ENCODE measurements around the gene DSCAML1. TPM values are rescaled to one million over a fixed set of nuclear protein-coding genes. Genes with fewer than 3 reads are reported as not detected.

The DSCAML1 gene
- total RNA-seq, 2 experiments from 2014 or later = 0.29 to 0.67 TPM

DNA sequence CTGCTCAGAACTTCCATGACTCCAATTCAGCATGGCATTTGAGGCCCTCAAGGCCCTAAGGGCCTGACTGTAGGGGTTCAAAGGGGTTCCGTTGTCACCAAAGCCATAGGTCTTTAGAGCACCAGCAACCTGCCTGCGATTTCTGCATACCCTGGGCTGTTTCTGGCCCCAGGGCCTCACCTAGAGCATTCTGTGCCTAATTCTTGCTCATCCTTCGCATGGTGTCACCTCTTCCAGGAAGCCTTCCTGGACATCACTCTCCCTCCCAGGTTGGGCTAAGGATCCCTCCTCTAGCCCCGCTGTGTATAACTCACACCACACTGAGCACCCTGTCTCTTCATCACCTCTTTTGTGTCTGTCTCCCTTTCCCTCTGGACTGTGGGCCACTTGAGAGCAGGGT is 275.0 kb downstream of the DSCAML1 start:
- CTCF ChIA-PET = no interaction called here

DNA sequence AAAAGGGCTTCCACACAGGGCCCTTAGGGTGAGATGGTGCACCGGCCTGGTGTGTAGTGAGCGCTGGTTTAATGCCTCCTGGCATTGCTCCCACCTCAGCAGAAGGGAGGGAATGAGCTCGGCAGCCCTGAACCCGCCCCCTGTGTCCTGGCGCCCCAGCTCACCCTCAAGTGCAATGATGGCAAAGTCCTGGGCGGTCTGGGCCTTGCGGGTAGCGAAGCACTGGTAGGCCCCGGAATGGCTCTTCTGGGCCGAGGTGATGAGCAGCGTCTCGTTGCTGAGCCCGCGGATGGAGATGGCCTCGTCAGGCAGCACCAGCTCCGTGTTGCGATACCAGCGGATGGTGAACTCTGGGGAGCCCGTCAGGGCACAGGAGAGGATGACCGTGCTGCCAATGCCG is 276.1 kb downstream of the DSCAML1 start:
- ChIA-PET CTCF (no interaction called here), POLR2A (no interaction called here)
- no peaks in the 10 kb centered on the region for H3K36me3 Mint-ChIP-seq
- H3K4me3 Mint-ChIP-seq = no peak overlapping the region
- intact Hi-C loops (cut with micrococcal nuclease) = no loop called here
- H3K27me3 Mint-ChIP-seq = no peaks in the 10 kb centered on the region
- no peaks in the 10 kb centered on the region for H3K4me1 Mint-ChIP-seq (ENCODE audit: low read depth)
- no peak overlapping the region for H3K27ac Mint-ChIP-seq
- H3K9me3 Mint-ChIP-seq = no peaks in the 10 kb centered on the region
- no peak for DNase-seq

More for the DNA sequence above, 275.0 kb downstream of the DSCAML1 start:
- H3K4me3 Mint-ChIP-seq = no peak overlapping the region
- no peaks in the 10 kb centered on the region for H3K4me1 Mint-ChIP-seq (ENCODE audit: low read depth)
- intact Hi-C loops (cut with micrococcal nuclease) = no loop called here
- no peak overlapping the region for H3K27ac Mint-ChIP-seq
- H3K36me3 Mint-ChIP-seq = no peaks in the 10 kb centered on the region
- POLR2A ChIA-PET = no interaction called here
- H3K27me3 Mint-ChIP-seq = peaks cover 2% of the 10 kb centered on the region
- DNase-seq = no peak
- no peaks in the 10 kb centered on the region for H3K9me3 Mint-ChIP-seq

DNA sequence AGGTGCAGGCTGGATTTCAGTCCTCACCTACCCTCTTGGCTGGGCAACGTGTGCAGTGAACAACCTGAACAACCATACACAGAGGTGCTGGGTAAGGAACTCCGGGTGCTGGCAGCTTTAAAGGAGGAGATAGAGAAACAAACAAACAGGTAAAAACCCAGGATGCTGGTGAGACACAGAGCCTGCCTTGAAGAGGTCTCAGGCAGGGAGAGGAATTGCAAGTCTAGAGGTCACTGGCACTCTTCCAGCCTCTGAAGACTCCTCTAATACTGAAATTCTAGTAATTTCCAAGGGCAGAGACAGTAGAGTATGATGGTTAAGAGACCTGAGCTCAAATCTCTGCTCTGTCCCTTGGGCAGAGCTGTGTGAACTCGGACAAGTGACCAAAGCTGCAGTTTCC is 276.8 kb downstream of the DSCAML1 start:
- H3K27ac Mint-ChIP-seq = no peak overlapping the region
- POLR2A ChIA-PET = no interaction called here
- CTCF ChIA-PET = no interaction called here

GRCh38 chr11:117519590-117519989 is 277.4 kb downstream of the DSCAML1 start:
- CTCF ChIA-PET = no interaction called here
- H3K27ac Mint-ChIP-seq = no peak overlapping the region

More for the DNA sequence above, 276.8 kb downstream of the DSCAML1 start:
- no peaks in the 10 kb centered on the region for H3K9me3 Mint-ChIP-seq
- no peaks in the 10 kb centered on the region for H3K4me1 Mint-ChIP-seq (ENCODE audit: low read depth)
- no peak for DNase-seq
- H3K4me3 Mint-ChIP-seq = no peak overlapping the region
- H3K27me3 Mint-ChIP-seq = peaks cover 2% of the 10 kb centered on the region
- intact Hi-C loops (cut with micrococcal nuclease) = no loop called here
- H3K36me3 Mint-ChIP-seq = no peaks in the 10 kb centered on the region

DNA sequence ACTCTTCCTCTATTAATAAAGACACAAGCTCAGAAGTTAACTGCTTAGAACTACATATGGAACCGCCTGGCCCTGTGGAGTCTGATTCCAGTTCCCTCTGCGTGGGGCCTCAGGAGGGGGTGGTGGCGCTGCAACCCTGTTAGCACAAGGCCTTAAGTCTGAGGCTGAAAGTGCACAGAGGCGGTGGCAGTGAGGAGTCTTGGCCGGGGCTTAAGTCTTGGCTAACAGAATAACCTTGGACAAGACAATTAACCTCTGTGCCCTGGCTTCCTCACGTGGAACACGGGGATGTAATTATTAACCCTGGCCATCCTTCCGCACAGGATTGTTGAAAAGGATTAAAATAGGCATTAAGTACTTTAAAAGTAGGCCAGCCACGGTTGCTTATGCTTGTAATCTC is 277.8 kb downstream of the DSCAML1 start:
- no peaks in the 10 kb centered on the region for H3K36me3 Mint-ChIP-seq
- no peaks in the 10 kb centered on the region for H3K9me3 Mint-ChIP-seq
- POLR2A ChIA-PET = no interaction called here
- no peaks in the 10 kb centered on the region for H3K4me1 Mint-ChIP-seq (ENCODE audit: low read depth)
- H3K27me3 Mint-ChIP-seq = peaks cover 3% of the 10 kb centered on the region
- CTCF ChIA-PET = no interaction called here
- no peak overlapping the region for H3K4me3 Mint-ChIP-seq
- no peak for DNase-seq
- H3K27ac Mint-ChIP-seq = no peak overlapping the region
- intact Hi-C loops (cut with micrococcal nuclease) = loop anchor here (10.0 kb wide), 1 partner anchor 94 kb away; no protein-coding TSS in a partner anchor

More at GRCh38 chr11:117519590-117519989, 277.4 kb downstream of the DSCAML1 start:
- Mint-ChIP-seq H3K36me3 (no peaks in the 10 kb centered on the region), H3K27me3 (peaks cover 3% of the 10 kb centered on the region), H3K9me3 (no peaks in the 10 kb centered on the region), H3K4me1 (ENCODE audit: low read depth) (no peaks in the 10 kb centered on the region), H3K4me3 (no peak overlapping the region)
- DNase-seq = no peak
- intact Hi-C loops (cut with micrococcal nuclease) = loop anchor here (10.0 kb wide), 1 partner anchor 95 kb away; no protein-coding TSS in a partner anchor
- POLR2A ChIA-PET = no interaction called here

GRCh38 chr11:117518455-117518854 is 278.6 kb downstream of the DSCAML1 start:
- no peak overlapping the region for H3K4me3 Mint-ChIP-seq
- ChIA-PET CTCF (no interaction called here), POLR2A (no interaction called here)
- H3K4me1 Mint-ChIP-seq (ENCODE audit: low read depth) = no peaks in the 10 kb centered on the region
- peaks cover 6% of the 10 kb centered on the region for H3K27me3 Mint-ChIP-seq
- intact Hi-C loops (cut with micrococcal nuclease) = loop anchor here (10.0 kb wide), 1 partner anchor 94 kb away; no protein-coding TSS in a partner anchor
- H3K27ac Mint-ChIP-seq = no peak overlapping the region
- no peak for DNase-seq
- no peaks in the 10 kb centered on the region for H3K36me3 Mint-ChIP-seq
- H3K9me3 Mint-ChIP-seq = no peaks in the 10 kb centered on the region

GRCh38 chr11:117517097-117517496 is 279.9 kb downstream of the DSCAML1 start:
- H3K9me3 Mint-ChIP-seq = no peaks in the 10 kb centered on the region
- peaks cover 6% of the 10 kb centered on the region for H3K27me3 Mint-ChIP-seq
- H3K4me1 Mint-ChIP-seq (ENCODE audit: low read depth) = no peaks in the 10 kb centered on the region
- no peak for DNase-seq
- intact Hi-C loops (cut with micrococcal nuclease) = loop anchor here (10.0 kb wide), 1 partner anchor 92 kb away; no protein-coding TSS in a partner anchor
- H3K36me3 Mint-ChIP-seq = no peaks in the 10 kb centered on the region
- CTCF ChIA-PET = no interaction called here
- POLR2A ChIA-PET = no interaction called here
- no peak overlapping the region for H3K27ac Mint-ChIP-seq
- H3K4me3 Mint-ChIP-seq = no peak overlapping the region

- no peak for DNase-seq
- Mint-ChIP-seq H3K27ac (no peak overlapping the region), H3K36me3 (no peaks in the 10 kb centered on the region), H3K4me1 (ENCODE audit: low read depth) (no peaks in the 10 kb centered on the region), H3K9me3 (no peaks in the 10 kb centered on the region), H3K4me3 (no peak overlapping the region), H3K27me3 (peaks cover 6% of the 10 kb centered on the region)
- POLR2A ChIA-PET = no interaction called here
- intact Hi-C loops (cut with micrococcal nuclease) = loop anchor here (10.0 kb wide), 1 partner anchor 91 kb away; no protein-coding TSS in a partner anchor
- CTCF ChIA-PET = interaction anchor here (1.4 kb wide), 1 partner anchor 90 kb away, joined by 3 read pairs; no protein-coding TSS in a partner anchor
Observed at GRCh38 chr11:117515892-117516787, 280.9 kb downstream of the DSCAML1 start.

- ChIA-PET CTCF (no interaction called here), POLR2A (no interaction called here)
- Mint-ChIP-seq H3K27ac (no peak overlapping the region), H3K27me3 (peaks cover 10% of the 10 kb centered on the region), H3K36me3 (no peaks in the 10 kb centered on the region), H3K9me3 (no peaks in the 10 kb centered on the region), H3K4me1 (ENCODE audit: low read depth) (no peaks in the 10 kb centered on the region), H3K4me3 (no peak overlapping the region)
- no peak for DNase-seq
- intact Hi-C loops (cut with micrococcal nuclease) = loop anchor here (10.0 kb wide), 1 partner anchor 89 kb away; no protein-coding TSS in a partner anchor
Observed at GRCh38 chr11:117514256-117514655, 282.8 kb downstream of the DSCAML1 start.

DNA sequence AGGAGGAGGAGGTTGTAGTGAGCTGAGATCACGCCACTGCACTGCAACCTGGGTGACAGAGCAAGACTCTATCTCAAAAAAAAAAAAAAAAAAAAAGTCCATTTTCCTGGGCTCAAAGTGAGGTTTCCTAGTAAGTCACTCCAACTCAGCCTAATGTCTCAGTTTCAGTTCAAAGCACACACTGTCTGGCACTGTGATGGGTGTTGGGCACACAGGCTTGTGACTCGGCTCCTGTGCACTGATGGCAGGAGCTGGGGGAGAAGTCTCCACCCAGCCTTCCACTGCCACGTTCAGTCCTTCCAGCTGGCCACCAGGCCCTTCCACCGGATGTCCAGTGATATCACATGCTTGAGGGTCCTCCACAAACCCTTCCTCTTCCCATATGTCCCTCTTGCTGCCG is 283.4 kb downstream of the DSCAML1 start:
- Mint-ChIP-seq H3K4me3 (no peak overlapping the region), H3K27me3 (peaks cover 10% of the 10 kb centered on the region), H3K27ac (no peak overlapping the region), H3K36me3 (no peaks in the 10 kb centered on the region), H3K9me3 (no peaks in the 10 kb centered on the region), H3K4me1 (ENCODE audit: low read depth) (no peaks in the 10 kb centered on the region)
- intact Hi-C loops (cut with micrococcal nuclease) = loop anchor here (10.0 kb wide), 1 partner anchor 89 kb away; no protein-coding TSS in a partner anchor
- CTCF ChIA-PET = no interaction called here
- DNase-seq = no peak
- POLR2A ChIA-PET = no interaction called here

DNA sequence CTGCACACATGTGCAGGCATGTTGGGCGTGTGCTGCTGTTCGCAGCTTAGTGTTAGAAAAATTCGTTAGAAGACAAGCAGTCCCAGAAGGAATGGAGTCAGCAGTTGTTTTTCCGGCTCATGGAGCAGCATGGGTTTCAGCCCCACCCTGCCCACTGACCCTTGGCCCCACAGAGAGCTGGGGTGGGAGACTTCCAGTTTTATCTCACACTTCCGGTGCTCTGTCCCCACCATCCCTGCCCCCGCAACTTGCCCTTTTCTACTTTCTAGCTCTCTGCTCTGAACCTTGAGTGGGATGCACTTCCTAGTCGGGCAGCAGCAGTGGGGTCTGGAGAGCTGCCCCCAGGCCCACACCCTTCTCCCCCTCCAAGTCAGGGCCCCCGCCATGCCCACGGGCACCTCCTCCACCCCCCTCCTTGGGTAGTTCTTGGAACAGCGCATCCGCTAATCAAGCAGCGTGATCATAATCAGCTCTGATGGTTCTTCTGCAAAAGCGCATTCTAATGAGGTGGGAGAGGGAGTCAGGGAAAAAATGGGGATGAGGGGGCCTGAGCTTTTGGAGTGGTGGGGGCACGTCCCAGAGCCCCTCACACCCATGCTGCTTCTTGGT is 285.0 kb downstream of the DSCAML1 start:
- Mint-ChIP-seq H3K9me3 (no peaks in the 10 kb centered on the region), H3K36me3 (no peaks in the 10 kb centered on the region), H3K27me3 (peaks cover 10% of the 10 kb centered on the region), H3K27ac (no peak overlapping the region), H3K4me3 (no peak overlapping the region), H3K4me1 (ENCODE audit: low read depth) (no peaks in the 10 kb centered on the region)
- no peak for DNase-seq
- POLR2A ChIA-PET = interaction anchor here (0.6 kb wide), 1 partner anchor 226 kb away, joined by 3 read pairs; no protein-coding TSS in a partner anchor
- intact Hi-C loops (cut with micrococcal nuclease) = loop anchor here (10.0 kb wide), 1 partner anchor 87 kb away; no protein-coding TSS in a partner anchor
- CTCF ChIA-PET = interaction anchor here (1.0 kb wide), 1 partner anchor 86 kb away, joined by 5 read pairs; no protein-coding TSS in a partner anchor

DNA sequence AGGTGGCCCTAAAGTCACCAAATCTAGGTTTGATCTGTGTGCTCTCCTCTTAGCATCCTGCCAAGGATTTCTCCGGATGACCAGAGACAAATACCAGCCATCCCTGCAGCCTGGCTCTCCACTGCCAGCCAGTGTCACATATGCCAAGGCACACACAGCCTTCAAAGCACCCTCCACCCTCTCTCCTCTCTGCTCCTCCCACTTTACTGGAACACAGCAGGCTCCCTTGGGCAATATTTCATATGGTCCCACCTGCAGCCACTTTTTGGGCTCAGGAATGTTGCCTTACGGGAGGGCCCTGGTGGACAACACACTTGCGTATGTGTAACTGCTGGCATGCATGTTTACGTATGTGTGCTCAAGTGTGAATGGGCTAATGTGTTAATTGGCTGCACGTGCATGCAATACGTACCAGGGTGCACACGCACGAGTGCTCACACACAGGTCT is 285.5 kb downstream of the DSCAML1 start:
- Mint-ChIP-seq H3K36me3 (no peaks in the 10 kb centered on the region), H3K27ac (no peak overlapping the region)
- DNase-seq = no peak

More for the DNA sequence above, 285.5 kb downstream of the DSCAML1 start:
- Mint-ChIP-seq H3K4me1 (ENCODE audit: low read depth) (no peaks in the 10 kb centered on the region), H3K9me3 (no peaks in the 10 kb centered on the region), H3K4me3 (no peak overlapping the region), H3K27me3 (peaks cover 10% of the 10 kb centered on the region)
- ChIA-PET POLR2A (no interaction called here), CTCF (interaction anchor here (1.0 kb wide), 1 partner anchor 85 kb away, joined by 5 read pairs; no protein-coding TSS in a partner anchor)
- intact Hi-C loops (cut with micrococcal nuclease) = loop anchor here (10.0 kb wide), 1 partner anchor 87 kb away; no protein-coding TSS in a partner anchor
